GM12801 (cell line): ENCODE data around the gene YAP1.

Experiments
- TF ChIP-seq, protein P1 (sequence below): IDR thresholded peaks from one replicate; pipeline ENCODE4 v1.5.1; 2011; ENCODE audit warnings: control low read depth; ENCODE audit not compliant: insufficient read length; ENCODE audit errors: extremely low read depth

Gene YAP1

DNA sequence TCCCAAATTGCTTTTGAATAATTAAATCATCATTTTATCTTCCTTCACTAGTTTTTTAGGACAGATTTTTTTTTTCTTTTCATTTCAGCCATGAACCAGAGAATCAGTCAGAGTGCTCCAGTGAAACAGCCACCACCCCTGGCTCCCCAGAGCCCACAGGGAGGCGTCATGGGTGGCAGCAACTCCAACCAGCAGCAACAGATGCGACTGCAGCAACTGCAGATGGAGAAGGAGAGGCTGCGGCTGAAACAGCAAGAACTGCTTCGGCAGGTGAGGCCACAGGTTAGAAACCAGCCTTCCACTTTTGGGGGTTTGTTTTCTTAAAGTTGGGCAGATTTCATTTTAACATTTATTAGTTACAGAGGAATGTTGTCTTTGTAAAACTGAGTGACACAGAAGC lies 95.6 kb downstream of the YAP1 start:
- TF ChIP-seq, protein P1, sequence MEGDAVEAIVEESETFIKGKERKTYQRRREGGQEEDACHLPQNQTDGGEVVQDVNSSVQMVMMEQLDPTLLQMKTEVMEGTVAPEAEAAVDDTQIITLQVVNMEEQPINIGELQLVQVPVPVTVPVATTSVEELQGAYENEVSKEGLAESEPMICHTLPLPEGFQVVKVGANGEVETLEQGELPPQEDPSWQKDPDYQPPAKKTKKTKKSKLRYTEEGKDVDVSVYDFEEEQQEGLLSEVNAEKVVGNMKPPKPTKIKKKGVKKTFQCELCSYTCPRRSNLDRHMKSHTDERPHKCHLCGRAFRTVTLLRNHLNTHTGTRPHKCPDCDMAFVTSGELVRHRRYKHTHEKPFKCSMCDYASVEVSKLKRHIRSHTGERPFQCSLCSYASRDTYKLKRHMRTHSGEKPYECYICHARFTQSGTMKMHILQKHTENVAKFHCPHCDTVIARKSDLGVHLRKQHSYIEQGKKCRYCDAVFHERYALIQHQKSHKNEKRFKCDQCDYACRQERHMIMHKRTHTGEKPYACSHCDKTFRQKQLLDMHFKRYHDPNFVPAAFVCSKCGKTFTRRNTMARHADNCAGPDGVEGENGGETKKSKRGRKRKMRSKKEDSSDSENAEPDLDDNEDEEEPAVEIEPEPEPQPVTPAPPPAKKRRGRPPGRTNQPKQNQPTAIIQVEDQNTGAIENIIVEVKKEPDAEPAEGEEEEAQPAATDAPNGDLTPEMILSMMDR: no peak

DNA sequence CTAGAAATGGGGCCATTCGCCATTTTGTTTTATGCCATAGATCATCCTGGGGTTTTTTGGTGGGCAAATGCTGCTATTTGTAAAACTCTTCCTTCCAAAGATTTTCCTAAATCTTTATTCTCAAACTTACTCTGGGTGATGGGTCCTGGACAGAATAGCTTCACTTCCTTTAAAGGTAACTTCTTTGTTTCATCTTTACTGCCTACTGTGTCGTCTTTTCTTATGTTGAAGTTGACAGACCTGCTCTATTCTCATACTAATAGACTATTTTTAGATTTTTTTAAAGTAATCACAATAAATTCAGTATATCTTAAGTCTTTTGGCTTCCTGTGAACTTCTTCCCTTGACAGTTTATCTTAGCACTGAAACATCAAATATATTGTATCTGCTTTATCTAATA lies 98.6 kb downstream of the YAP1 start:
- TF ChIP-seq, protein P1: no peak

DNA sequence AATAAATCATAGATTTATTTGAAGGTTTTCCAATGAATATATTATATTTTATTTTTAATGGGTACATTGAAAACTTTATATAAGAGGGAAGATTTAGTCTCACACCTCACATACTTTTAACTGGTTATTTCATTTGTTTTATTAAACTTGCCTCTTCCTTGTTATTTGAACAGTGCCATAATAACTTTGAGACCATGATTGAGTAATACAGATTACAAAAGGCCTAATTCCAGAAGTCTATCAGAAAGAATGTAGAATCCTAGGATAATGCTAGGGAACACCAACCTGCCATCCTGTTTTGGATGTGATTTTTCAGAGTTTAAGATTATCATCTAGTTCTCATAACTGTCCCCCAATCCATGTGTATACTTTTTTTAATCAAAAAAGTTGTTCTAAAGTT lies 104.4 kb downstream of the YAP1 start:
- TF ChIP-seq, protein P1: no peak

DNA sequence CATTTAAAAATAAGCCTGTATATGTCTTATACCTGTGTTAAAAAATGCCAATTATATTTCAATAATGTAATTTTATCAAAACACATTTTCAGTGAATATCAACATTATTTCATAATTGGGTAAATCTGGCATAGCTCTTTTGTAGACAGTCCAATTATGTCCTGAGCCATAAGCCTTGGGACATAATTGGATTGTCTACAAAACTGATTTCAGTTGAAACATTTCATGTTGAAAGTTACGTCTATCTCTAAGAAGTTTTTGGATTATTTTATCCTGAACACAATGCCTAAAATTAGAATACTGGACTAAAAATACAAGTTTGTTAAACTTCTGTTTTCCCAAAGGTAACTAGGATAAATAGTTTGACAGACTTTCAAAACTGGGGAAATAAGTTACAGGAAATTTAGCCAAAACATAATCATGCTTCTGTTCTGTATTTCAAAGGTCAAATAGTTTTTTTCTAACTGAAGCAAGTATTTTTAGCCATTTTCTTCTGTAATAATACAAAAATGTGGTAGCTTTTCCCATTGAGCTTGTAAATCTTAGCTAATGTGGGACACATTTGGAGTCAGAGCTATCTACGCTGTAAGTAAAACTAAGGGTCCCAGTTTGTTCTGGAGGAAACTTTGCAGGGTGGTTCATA lies 106.3 kb downstream of the YAP1 start:
- TF ChIP-seq, protein P1: no peak

DNA sequence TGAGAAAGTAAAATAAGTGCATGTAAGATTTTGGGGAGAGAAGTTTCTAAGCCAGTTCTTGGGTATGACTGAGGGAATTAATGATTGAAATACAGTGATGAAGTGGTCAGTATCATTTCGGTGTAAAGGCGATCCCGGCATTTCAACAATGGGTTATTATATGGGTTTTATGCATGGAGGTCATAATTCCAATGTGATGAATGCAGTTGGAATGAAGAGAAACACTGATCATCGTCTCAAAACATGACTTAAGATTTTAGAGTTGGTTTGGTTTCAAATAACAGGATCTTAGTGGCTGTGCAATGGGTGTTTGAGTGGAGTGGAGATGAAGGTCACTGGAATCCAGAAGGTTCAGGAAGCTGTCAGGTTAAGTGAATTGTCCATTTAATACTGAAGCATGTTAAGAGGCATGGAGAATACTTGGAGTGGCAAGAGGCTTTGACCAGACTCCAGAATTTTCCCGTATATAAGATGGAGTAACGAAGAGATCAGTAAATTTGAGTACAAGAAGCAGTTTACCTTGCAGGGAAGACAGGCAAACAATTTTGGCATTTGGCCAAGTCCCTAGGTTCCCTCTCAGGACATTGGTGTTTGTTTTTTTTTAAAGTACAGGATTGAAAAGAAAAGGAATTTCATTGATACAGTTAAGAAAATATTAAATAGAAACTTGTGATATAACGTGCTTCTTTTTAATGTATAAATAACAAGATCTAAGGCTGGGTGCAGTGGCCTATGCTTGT lies 110.7 kb downstream of the YAP1 start:
- TF ChIP-seq, protein P1: no peak

DNA sequence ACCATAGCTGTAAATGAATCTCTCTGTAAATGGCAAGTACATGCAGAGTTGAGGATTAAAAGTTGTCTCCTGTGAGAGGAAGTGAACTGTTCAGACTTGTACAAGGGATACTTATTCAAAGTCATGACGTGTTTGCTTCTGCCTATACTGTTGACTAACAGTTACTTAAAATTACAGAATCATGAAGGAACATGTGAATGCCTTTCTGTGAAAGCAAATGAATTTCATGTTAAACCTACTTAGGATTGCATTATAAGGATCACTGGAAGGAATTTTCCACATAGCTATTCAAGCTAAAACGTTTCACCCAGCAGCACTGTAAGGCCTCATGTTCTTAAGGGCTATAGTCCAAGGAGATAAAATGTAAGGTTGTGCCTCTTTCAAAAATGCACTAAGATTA lies 113.6 kb downstream of the YAP1 start:
- TF ChIP-seq, protein P1: no peak

DNA sequence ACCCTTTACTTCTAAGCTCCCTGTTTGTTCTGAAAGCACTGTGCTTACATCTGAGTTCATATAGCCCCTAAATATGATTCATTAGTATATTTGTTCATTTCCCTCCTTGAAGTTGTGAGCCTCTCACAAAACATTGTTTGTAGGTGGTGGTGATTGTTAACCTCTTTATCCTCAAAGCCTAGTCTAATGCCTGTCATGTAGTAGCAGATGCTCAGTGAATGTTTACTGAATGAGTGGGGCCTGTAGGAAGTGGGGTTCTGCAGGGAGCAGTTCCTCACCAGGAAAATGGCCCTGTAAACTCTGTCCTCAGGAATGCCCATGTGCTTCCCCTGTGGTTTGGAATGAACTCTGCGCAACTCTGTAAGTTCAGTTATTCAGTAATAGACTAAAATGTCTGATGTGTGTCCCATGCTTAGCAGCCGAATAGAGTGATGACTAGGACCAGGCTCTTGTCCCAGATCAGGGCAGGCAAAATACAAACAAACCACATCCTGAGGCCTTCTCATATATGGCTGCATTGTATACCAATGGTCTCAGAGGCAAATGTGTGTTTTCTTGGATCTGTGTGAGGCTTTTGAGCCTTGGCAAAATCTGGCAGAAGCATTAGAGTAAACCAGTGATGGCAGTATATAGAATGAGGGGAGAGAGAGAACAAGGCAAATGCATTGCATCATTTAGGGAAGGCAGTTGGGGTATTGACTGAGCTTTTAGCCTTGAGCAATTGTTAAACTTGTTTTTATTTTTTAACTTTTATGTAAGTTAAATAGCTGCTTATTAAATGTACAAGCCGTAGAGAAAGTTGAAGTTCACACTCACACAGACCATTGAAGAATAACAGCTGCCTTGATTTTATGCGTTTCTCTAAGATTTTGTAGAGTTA lies 115.7 kb downstream of the YAP1 start:
- TF ChIP-seq, protein P1: no peak
